ENCODE data around the gene UFM1.

Gene UFM1

GRCh38 chr13:38376546-38376945, 26.9 kb downstream of the UFM1 start:
- in situ Hi-C loops (cut with MboI; ENCODE audit: low sequenced_read_pairs, unreplicated experiment), result no loop called here
- no peak for DNase-seq (ENCODE audit: low spot score)
- no peak for TF ChIP-seq CTCF (IDR thresholded peaks at IDR 0.05; ENCODE audit: borderline replicate concordance, control extremely low read depth, extremely low read depth, insufficient read depth, missing control alignments)

- DNase-seq (ENCODE audit: low spot score), result no peak
- no peak for TF ChIP-seq CTCF (IDR thresholded peaks at IDR 0.05; ENCODE audit: borderline replicate concordance, control extremely low read depth, extremely low read depth, insufficient read depth, missing control alignments)
- in situ Hi-C loops (cut with MboI; ENCODE audit: low sequenced_read_pairs, unreplicated experiment), result no loop called here
Measured at GRCh38 chr13:38381890-38382289, 32.2 kb downstream of the UFM1 start.

GRCh38 chr13:38382946-38383345, 33.3 kb downstream of the UFM1 start:
- TF ChIP-seq CTCF (IDR thresholded peaks at IDR 0.05; ENCODE audit: borderline replicate concordance, control extremely low read depth, extremely low read depth, insufficient read depth, missing control alignments), result no peak
- no peak for DNase-seq (ENCODE audit: low spot score)
- in situ Hi-C loops (cut with MboI; ENCODE audit: low sequenced_read_pairs, unreplicated experiment), result no loop called here

- no peak for TF ChIP-seq CTCF (IDR thresholded peaks at IDR 0.05; ENCODE audit: borderline replicate concordance, control extremely low read depth, extremely low read depth, insufficient read depth, missing control alignments)
- in situ Hi-C loops (cut with MboI; ENCODE audit: low sequenced_read_pairs, unreplicated experiment), result no loop called here
Measured at GRCh38 chr13:38384171-38384570, 34.5 kb downstream of the UFM1 start.

GRCh38 chr13:38385153-38385891, 35.7 kb downstream of the UFM1 start:
- in situ Hi-C loops (cut with MboI; ENCODE audit: low sequenced_read_pairs, unreplicated experiment), result no loop called here
- TF ChIP-seq CTCF (IDR thresholded peaks at IDR 0.05; ENCODE audit: borderline replicate concordance, control extremely low read depth, extremely low read depth, insufficient read depth, missing control alignments), result no peak
- DNase-seq (ENCODE audit: low spot score), result no peak

More at GRCh38 chr13:38384171-38384570, 34.5 kb downstream of the UFM1 start:
- no peak for DNase-seq (ENCODE audit: low spot score)

- in situ Hi-C loops (cut with MboI; ENCODE audit: low sequenced_read_pairs, unreplicated experiment), result no loop called here
- DNase-seq (ENCODE audit: low spot score), result no peak
- TF ChIP-seq CTCF (IDR thresholded peaks at IDR 0.05; ENCODE audit: borderline replicate concordance, control extremely low read depth, extremely low read depth, insufficient read depth, missing control alignments), result no peak
Measured at GRCh38 chr13:38386421-38386820, 36.8 kb downstream of the UFM1 start.
